Caco-2 (cell line): ENCODE data around the gene TGFB3. TPM values are rescaled to one million over a fixed set of nuclear protein-coding genes. Genes with fewer than 3 reads are reported as not detected.

Experiments used
- BruUV-seq: library from RNA; stranded (reverse); fragments of 400-500 nt; replicated peaks from 2 replicates; lab custom pipeline; 2021; lab: Mats Ljungman, UMichigan
- CTCF ChIA-PET: fragments of 300-600 bp; sonication (Branson Sonifier 250); formaldehyde crosslinking; loops from one replicate; lab custom pipeline; 2022; ENCODE audit warnings: antibody characterized with exemption; lab: Charles Lee
- POLR2A ChIA-PET: fragments of 300-600 bp; sonication (Branson Sonifier 250); formaldehyde crosslinking; loops from one replicate; lab custom pipeline; 2022; ENCODE audit warnings: antibody characterized with exemption; lab: Charles Lee
- DNase-seq, 2 experiments: peaks; one replicate each; pipeline versions ENCODE4 v3.0.0 to v3.0.0-alpha.2; 2020 to 2022
- H3K27me3 ChIP-seq: replicated peaks from 2 replicates; pipeline ENCODE4 v1.6.0; 2011; ENCODE audit warnings: low read length; ENCODE audit not compliant: control insufficient read depth, insufficient read depth
- H3K36me3 ChIP-seq: 2 replicates; pipeline ENCODE4 v1.5.1; 2011; ENCODE audit warnings: low read length; ENCODE audit not compliant: control insufficient read depth, insufficient read depth
- H3K4me1 ChIP-seq: fragments of 250-450 bp; sonication (Bioruptor Pico); 2 replicates; pipeline ENCODE4 v1.5.1; 2020; ENCODE audit warnings: mild to moderate bottlenecking
- H3K4me3 ChIP-seq: 2 replicates; pipeline ENCODE4 v1.5.1; 2011; ENCODE audit warnings: low read depth, mild to moderate bottlenecking, control low read depth, low read length
- H3K9me3 ChIP-seq: fragments of 250-450 bp; sonication (Bioruptor Pico); 2 replicates; pipeline ENCODE4 v1.5.1; 2020; ENCODE audit warnings: mild to moderate bottlenecking, moderate library complexity
- H3K27ac Mint-ChIP-seq: one replicate; pipeline ENCODE4 v1.8.0; 2022; ENCODE audit warnings: mixed read lengths; ENCODE audit not compliant: unreplicated experiment
- H3K27me3 Mint-ChIP-seq: one replicate; pipeline ENCODE4 v1.8.0; 2022; ENCODE audit warnings: mixed read lengths; ENCODE audit not compliant: insufficient read depth, unreplicated experiment
- H3K36me3 Mint-ChIP-seq: one replicate; pipeline ENCODE4 v1.8.0; 2022; ENCODE audit warnings: mild to moderate bottlenecking, mixed read lengths; ENCODE audit not compliant: insufficient read depth, unreplicated experiment
- H3K4me1 Mint-ChIP-seq: one replicate; pipeline ENCODE4 v1.8.0; 2022; ENCODE audit warnings: low read depth, mixed read lengths; ENCODE audit not compliant: unreplicated experiment
- H3K4me3 Mint-ChIP-seq: one replicate; pipeline ENCODE4 v1.8.0; 2022; ENCODE audit warnings: mild to moderate bottlenecking, moderate library complexity, mixed read lengths; ENCODE audit not compliant: unreplicated experiment
- H3K9me3 Mint-ChIP-seq: one replicate; pipeline ENCODE4 v1.8.0; 2022; ENCODE audit warnings: mixed read lengths; ENCODE audit not compliant: unreplicated experiment
- CTCF ChIP-seq, 2 experiments: fragments of 200-600 bp in 1 of 2; IDR thresholded peaks; 1 replicate in 1 of 2; 2 replicates in 1 of 2; pipeline versions ENCODE4 v1.5.1 to v1.8.0; 2011 to 2022; ENCODE audit warnings: antibody characterized with exemption in 1 of 2, control low read depth in 1 of 2, inconsistent platforms in 1 of 2, low read depth in 1 of 2, low read length in 1 of 2, mild to moderate bottlenecking in 1 of 2, moderate library complexity in 1 of 2; ENCODE audit not compliant: insufficient read depth in 1 of 2, severe bottlenecking in 1 of 2, unreplicated experiment in 1 of 2
- intact Hi-C: fragments of 100-400 bp; cut with micrococcal nuclease; formaldehyde crosslinking; loops from one replicate; pipeline ENCODE4 v1.10.0; 2022; ENCODE audit not compliant: unreplicated experiment
- total RNA-seq: library from RNA; stranded (reverse); gene quantifications from 2 replicates; pipeline ENCODE4 v1.2.3, GENCODE V29; 2022

Gene TGFB3
- total RNA-seq, 1 experiment from 2014 or later = 10.2 TPM

GRCh38 chr14:75977582-75977943 is 4.2 kb downstream of the TGFB3 start:
- ChIA-PET CTCF (interaction anchor here (2.2 to 6.1 kb wide), 3 partner anchors 71 to 267 kb away, joined by 18 to 84 read pairs (median 20); no protein-coding TSS in a partner anchor), POLR2A (interaction anchor here (0.6 to 0.7 kb wide), 4 partner anchors 10 to 317 kb away, joined by 4 to 14 read pairs (median 6); no protein-coding TSS in a partner anchor)
- Mint-ChIP-seq H3K27me3 (no peaks in the 10 kb centered on the region), H3K4me3 (no peak overlapping the region), H3K9me3 (no peaks in the 10 kb centered on the region), H3K36me3 (no peaks in the 10 kb centered on the region), H3K27ac (peak overlapping the region; percentile 25), H3K4me1 (peaks cover 35% of the 10 kb centered on the region)
- peaks cover 19% of the 10 kb centered on the region for H3K4me1 ChIP-seq
- no peaks in the 10 kb centered on the region for H3K27me3 ChIP-seq
- intact Hi-C loops = loop anchor here (5.0 kb wide), 1 partner anchor 400 kb away; the partner anchor contains the start of gene FLVCR2
- no peak for TF ChIP-seq CTCF (IDR thresholded peaks at IDR 0.05; ENCODE audit: insufficient read depth in 1 of 2, low read depth in 1 of 2, low read length in 1 of 2, severe bottlenecking in 1 of 2, unreplicated experiment in 1 of 2)
- no TSS peak for BruUV-seq
- H3K4me3 ChIP-seq = no peak overlapping the region
- no peaks in the 10 kb centered on the region for H3K9me3 ChIP-seq
- no peak for DNase-seq
- H3K36me3 ChIP-seq = no peaks in the 10 kb centered on the region

DNA sequence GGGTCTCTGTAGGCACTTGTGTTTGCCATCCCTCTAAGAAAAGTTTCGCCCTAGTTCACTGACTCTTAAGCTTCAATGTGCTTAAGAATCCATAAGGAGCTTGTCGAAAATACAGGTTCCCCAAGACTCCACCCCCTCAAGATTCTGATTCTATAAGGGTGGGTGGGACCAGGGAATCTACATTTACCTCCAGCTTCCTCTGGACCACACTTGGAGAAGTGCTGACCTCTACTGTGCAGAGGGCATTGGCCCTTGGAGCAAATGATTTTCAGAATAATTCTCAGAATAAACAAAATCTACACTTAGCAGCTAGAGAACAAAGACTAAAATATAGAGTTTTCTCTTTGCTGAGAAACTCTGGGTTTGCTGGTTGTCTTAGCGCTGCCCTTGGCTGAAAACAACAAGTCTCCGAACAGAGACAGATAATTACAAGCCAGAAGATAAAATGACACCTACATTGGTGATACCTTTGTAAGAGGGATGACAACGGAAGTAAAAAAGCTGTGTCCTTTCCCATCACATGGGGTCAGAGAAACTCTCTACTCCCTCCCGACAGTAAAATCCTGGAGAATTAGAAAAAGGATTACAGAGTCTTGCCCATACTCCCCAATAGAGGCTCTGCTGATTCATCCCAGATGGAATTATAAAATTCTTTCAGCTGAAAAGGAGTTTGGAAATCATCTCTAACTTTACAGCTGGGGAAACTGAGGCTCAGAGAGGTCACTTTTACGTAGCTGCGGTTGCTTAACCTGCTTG is 4.8 kb downstream of the TGFB3 start:
- H3K9me3 Mint-ChIP-seq = no peaks in the 10 kb centered on the region

More for the DNA sequence above, 4.8 kb downstream of the TGFB3 start:
- Mint-ChIP-seq H3K4me3 (no peak overlapping the region), H3K36me3 (no peaks in the 10 kb centered on the region), H3K4me1 (peaks cover 39% of the 10 kb centered on the region), H3K27ac (no peak overlapping the region), H3K27me3 (no peaks in the 10 kb centered on the region)
- peaks cover 19% of the 10 kb centered on the region for H3K4me1 ChIP-seq
- no peak for TF ChIP-seq CTCF (IDR thresholded peaks at IDR 0.05; ENCODE audit: insufficient read depth in 1 of 2, low read depth in 1 of 2, low read length in 1 of 2, severe bottlenecking in 1 of 2, unreplicated experiment in 1 of 2)
- no peaks in the 10 kb centered on the region for H3K36me3 ChIP-seq
- H3K9me3 ChIP-seq = no peaks in the 10 kb centered on the region
- ChIA-PET CTCF (interaction anchor here (0.6 to 6.1 kb wide), 4 partner anchors 71 to 267 kb away, joined by 3 to 84 read pairs (median 19); no protein-coding TSS in a partner anchor), POLR2A (interaction anchor here (0.6 to 0.7 kb wide), 2 partner anchors 11 to 242 kb away, joined by 7 to 14 read pairs; no protein-coding TSS in a partner anchor)
- intact Hi-C loops = loop anchor here (5.0 kb wide), 1 partner anchor 400 kb away; the partner anchor contains the start of gene FLVCR2
- BruUV-seq = no TSS peak
- no peak overlapping the region for H3K4me3 ChIP-seq
- H3K27me3 ChIP-seq = no peaks in the 10 kb centered on the region
- no peak for DNase-seq
